ENCODE results near the gene DDX42. TPM values are rescaled to one million over a fixed set of nuclear protein-coding genes. Genes with fewer than 3 reads are reported as not detected.

DDX42 gene
- total and polyA plus RNA-seq, 2 experiments from 2014 or later: 31.1 to 79.9 TPM

DNA sequence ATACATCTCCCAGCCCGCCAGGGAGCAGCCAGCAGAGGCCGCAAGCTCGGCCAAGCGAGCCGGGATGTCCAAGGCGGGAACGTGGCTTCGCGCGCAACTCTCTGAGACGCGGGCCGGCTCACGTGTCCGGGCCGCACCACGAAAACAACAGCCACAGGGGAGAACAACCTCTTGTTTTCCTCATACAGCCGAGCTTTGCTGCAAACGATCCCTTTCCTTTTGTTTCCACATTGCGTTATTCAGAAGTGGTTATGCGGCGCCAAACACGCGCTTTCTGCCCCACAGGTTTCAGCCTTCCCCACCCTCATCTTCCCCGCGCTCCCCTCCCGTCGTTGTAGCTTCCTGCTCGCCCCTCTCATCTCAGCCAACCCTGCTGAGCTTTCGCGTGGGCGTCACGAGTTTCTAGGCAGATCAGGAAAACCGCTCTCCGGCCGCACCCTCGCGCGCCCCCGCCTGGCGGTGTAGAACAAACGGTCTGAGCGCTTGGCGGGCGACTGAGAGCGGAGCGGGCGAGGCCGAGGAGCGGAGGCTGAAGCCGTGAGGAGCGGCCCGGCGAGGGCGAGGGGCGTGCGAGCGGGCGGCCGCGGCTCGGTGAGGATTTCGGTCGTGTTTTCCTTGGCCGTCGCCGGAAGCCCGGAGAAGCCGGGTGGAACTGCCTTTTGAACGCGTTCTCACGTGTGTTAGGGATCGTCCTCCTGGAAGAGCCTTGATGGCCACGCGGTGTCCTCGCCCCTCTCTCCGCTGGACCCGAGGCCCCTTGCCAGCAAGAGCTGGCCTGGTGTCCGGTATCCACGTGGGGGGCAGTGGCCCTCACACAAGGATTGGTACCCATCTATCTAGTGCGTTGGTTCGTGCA, 75.1 kb downstream of the DDX42 start:
- H3K79me2 ChIP-seq: no peaks in the 10 kb centered on the region
- H3K4me3 ChIP-seq: no peak overlapping the region
- H3K4me1 ChIP-seq (ENCODE audit: insufficient read depth): peaks cover 5% of the 10 kb centered on the region
- no peaks in the 10 kb centered on the region for H3K9me3 ChIP-seq (ENCODE audit: low read depth)
- H3K27me3 ChIP-seq: no peaks in the 10 kb centered on the region
- no peaks in the 10 kb centered on the region for H3K9me2 ChIP-seq (replicated peaks; ENCODE audit: insufficient read depth)
- H3K27ac ChIP-seq: no peak overlapping the region
- H2AFZ ChIP-seq: peak overlapping the region; percentile 84
- H4K20me1 ChIP-seq (ENCODE audit: insufficient read depth, poor library complexity, severe bottlenecking): no peaks in the 10 kb centered on the region
- TF ChIP-seq, protein P1, sequence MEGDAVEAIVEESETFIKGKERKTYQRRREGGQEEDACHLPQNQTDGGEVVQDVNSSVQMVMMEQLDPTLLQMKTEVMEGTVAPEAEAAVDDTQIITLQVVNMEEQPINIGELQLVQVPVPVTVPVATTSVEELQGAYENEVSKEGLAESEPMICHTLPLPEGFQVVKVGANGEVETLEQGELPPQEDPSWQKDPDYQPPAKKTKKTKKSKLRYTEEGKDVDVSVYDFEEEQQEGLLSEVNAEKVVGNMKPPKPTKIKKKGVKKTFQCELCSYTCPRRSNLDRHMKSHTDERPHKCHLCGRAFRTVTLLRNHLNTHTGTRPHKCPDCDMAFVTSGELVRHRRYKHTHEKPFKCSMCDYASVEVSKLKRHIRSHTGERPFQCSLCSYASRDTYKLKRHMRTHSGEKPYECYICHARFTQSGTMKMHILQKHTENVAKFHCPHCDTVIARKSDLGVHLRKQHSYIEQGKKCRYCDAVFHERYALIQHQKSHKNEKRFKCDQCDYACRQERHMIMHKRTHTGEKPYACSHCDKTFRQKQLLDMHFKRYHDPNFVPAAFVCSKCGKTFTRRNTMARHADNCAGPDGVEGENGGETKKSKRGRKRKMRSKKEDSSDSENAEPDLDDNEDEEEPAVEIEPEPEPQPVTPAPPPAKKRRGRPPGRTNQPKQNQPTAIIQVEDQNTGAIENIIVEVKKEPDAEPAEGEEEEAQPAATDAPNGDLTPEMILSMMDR (IDR thresholded peaks at IDR 0.05; ENCODE audit: poor library complexity): peak; percentile 71
- TF ChIP-seq EZH2 (IDR thresholded peaks at IDR 0.05; ENCODE audit: borderline replicate concordance): no peak
- peak overlapping the region; percentile 82 for H3K4me2 ChIP-seq
- H3K36me3 ChIP-seq (replicated peaks; ENCODE audit: insufficient read depth, low read depth): no peaks in the 10 kb centered on the region
- 33% methylated on average over 68 of the region's 82 CpGs for WGBS (ENCODE audit: low lambda C conversion rate, missing lambda C conversion rate)
- peak; percentile 94 for DNase-seq (ENCODE audit: low spot score)

DNA sequence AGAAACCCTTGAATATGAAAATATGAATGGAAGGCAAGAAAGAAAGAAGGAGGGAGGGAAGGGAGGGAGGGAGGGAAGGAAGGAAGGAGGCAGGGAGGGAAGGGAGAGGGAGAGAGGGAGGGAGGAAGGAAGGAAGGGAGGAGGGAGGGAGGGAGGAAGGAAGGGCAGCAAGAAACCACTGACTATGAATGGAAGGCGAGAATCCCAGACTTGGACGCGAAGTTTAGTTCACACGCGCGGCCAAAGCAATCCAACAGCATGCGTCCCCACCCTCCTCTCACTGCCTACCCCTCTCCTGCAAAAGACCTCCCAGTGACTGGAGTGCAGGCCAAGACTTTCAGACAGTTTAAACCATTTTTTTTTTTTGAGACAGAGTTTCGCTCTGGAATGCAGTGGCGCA, 76.4 kb downstream of the DDX42 start:
- WGBS (ENCODE audit: low lambda C conversion rate, missing lambda C conversion rate): 91% methylated on average over 5 of the region's 9 CpGs
- no peak for DNase-seq (ENCODE audit: low spot score)
- H4K20me1 ChIP-seq (ENCODE audit: insufficient read depth, poor library complexity, severe bottlenecking): no peaks in the 10 kb centered on the region
- H3K4me1 ChIP-seq (ENCODE audit: insufficient read depth): peaks cover 5% of the 10 kb centered on the region
- no peaks in the 10 kb centered on the region for H3K9me2 ChIP-seq (replicated peaks; ENCODE audit: insufficient read depth)
- no peak overlapping the region for H3K4me2 ChIP-seq
- TF ChIP-seq, protein P1 (IDR thresholded peaks at IDR 0.05; ENCODE audit: poor library complexity): no peak
- TF ChIP-seq EZH2phosphoT487 (IDR thresholded peaks at IDR 0.05; ENCODE audit: low read depth, severe bottlenecking, unreplicated experiment): no peak
- no peak for TF ChIP-seq EZH2 (IDR thresholded peaks at IDR 0.05; ENCODE audit: borderline replicate concordance)
- H3K27ac ChIP-seq: no peak overlapping the region
- no peak overlapping the region for H3K4me3 ChIP-seq
- no peaks in the 10 kb centered on the region for H3K79me2 ChIP-seq
- H2AFZ ChIP-seq: no peak overlapping the region
- H3K27me3 ChIP-seq: no peaks in the 10 kb centered on the region
- H3K9me3 ChIP-seq (ENCODE audit: low read depth): no peaks in the 10 kb centered on the region
- H3K36me3 ChIP-seq (replicated peaks; ENCODE audit: insufficient read depth, low read depth): no peaks in the 10 kb centered on the region

DNA sequence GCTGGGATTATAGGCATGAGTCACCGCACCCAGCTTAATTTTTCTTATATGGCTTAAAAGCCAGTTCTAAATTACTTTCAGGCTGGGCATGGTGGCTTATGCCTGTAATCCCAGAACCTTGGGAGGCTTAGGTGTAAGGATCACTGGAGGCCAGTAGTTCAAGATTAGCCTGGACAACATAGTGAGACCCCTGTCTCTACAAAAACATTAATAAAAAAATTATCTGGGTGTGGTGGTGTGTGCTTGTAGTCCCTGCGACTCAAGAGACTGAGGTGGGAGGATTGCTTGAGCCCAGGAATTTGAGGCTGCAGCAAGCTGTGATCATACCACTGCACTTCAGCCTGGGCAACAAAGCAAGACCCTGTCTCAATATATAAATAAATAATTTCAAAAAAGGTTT, 79.3 kb downstream of the DDX42 start:
- no peaks in the 10 kb centered on the region for H3K9me2 ChIP-seq (replicated peaks; ENCODE audit: insufficient read depth)
- H3K27me3 ChIP-seq: no peaks in the 10 kb centered on the region
- no peak overlapping the region for H3K27ac ChIP-seq
- no peaks in the 10 kb centered on the region for H3K79me2 ChIP-seq
- TF ChIP-seq, protein P1 (IDR thresholded peaks at IDR 0.05; ENCODE audit: poor library complexity): no peak
- no peaks in the 10 kb centered on the region for H4K20me1 ChIP-seq (ENCODE audit: insufficient read depth, poor library complexity, severe bottlenecking)
- no peak overlapping the region for H3K4me3 ChIP-seq
- DNase-seq (ENCODE audit: low spot score): no peak
- WGBS (ENCODE audit: low lambda C conversion rate, missing lambda C conversion rate): 95% methylated on average over 2 of the region's 2 CpGs
- H3K36me3 ChIP-seq (replicated peaks; ENCODE audit: insufficient read depth, low read depth): no peaks in the 10 kb centered on the region
- no peaks in the 10 kb centered on the region for H3K9me3 ChIP-seq (ENCODE audit: low read depth)
- peaks cover 5% of the 10 kb centered on the region for H3K4me1 ChIP-seq (ENCODE audit: insufficient read depth)
- no peak overlapping the region for H3K4me2 ChIP-seq
- no peak overlapping the region for H2AFZ ChIP-seq

Measured in hepatocyte (in vitro differentiated cells).